PFSK-1 (cell line): Measurements from ENCODE around the gene RGS6.

Experiments used
- FOXP2 ChIP-seq: optimal IDR thresholded peaks from 2 replicates; pipeline ENCODE3; 2011; ENCODE audit warnings: borderline replicate concordance, control low read depth, inconsistent platforms; ENCODE audit not compliant: insufficient read depth; ENCODE audit errors: extremely low read length, extremely low read depth
- POLR2AphosphoS5 ChIP-seq: IDR thresholded peaks from 2 replicates; pipeline ENCODE4 v1.6.1; 2012; ENCODE audit warnings: low read depth, mild to moderate bottlenecking, control low read depth, low read length, moderate library complexity
- TAF1 ChIP-seq: IDR thresholded peaks from 2 replicates; pipeline ENCODE4 v1.6.1; 2012; ENCODE audit warnings: low read length, control low read depth, borderline replicate concordance; ENCODE audit not compliant: insufficient read depth
- TF ChIP-seq, protein P1 (sequence below), 2 experiments: IDR thresholded peaks; 2 replicates each; pipeline versions ENCODE4 v1.6.1 to v1.8.0; 2011 to 2012; ENCODE audit warnings: low read depth in 2 of 2, low read length in 2 of 2, control low read depth in 1 of 2, inconsistent platforms in 1 of 2, mild to moderate bottlenecking in 1 of 2, moderate library complexity in 1 of 2; ENCODE audit not compliant: insufficient read depth in 1 of 2

DNA sequence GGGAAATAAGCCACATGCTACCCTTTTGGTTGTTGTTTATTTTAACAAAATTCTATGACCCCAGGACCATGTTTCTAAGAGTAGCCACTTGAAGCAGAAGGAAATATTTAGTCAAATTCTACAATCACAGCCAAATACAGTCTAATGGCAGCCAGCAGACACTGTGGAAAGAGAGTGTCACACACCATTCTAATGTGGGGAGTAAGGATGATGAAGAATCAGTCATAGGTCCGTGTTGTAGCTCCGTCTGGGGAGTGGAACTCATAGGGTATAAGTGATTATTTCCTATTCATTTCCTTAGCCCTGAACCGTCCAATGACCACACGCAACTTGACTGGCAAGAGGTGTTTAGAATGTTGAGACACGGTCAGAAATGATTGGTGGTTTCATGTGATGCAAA is 500.5 kb downstream of the RGS6 start:
- TF ChIP-seq POLR2AphosphoS5 (no peak), FOXP2 (no peak), TAF1 (no peak)
- TF ChIP-seq, protein P1, sequence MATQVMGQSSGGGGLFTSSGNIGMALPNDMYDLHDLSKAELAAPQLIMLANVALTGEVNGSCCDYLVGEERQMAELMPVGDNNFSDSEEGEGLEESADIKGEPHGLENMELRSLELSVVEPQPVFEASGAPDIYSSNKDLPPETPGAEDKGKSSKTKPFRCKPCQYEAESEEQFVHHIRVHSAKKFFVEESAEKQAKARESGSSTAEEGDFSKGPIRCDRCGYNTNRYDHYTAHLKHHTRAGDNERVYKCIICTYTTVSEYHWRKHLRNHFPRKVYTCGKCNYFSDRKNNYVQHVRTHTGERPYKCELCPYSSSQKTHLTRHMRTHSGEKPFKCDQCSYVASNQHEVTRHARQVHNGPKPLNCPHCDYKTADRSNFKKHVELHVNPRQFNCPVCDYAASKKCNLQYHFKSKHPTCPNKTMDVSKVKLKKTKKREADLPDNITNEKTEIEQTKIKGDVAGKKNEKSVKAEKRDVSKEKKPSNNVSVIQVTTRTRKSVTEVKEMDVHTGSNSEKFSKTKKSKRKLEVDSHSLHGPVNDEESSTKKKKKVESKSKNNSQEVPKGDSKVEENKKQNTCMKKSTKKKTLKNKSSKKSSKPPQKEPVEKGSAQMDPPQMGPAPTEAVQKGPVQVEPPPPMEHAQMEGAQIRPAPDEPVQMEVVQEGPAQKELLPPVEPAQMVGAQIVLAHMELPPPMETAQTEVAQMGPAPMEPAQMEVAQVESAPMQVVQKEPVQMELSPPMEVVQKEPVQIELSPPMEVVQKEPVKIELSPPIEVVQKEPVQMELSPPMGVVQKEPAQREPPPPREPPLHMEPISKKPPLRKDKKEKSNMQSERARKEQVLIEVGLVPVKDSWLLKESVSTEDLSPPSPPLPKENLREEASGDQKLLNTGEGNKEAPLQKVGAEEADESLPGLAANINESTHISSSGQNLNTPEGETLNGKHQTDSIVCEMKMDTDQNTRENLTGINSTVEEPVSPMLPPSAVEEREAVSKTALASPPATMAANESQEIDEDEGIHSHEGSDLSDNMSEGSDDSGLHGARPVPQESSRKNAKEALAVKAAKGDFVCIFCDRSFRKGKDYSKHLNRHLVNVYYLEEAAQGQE (IDR thresholded peaks at IDR 0.05; ENCODE audit: insufficient read depth in 1 of 2, low read depth in 2 of 2, low read length in 2 of 2) = no peak
